Measurements from ENCODE around the gene TRIM25. TPM values are rescaled to one million over a fixed set of nuclear protein-coding genes. Genes with fewer than 3 reads are reported as not detected.

The TRIM25 gene
- total RNA-seq, 1 experiment from 2014 or later: 135 TPM

- ChIA-PET POLR2A (interaction anchor here (0.6 to 2.3 kb wide), 28 partner anchors 11 to 286 kb away, joined by 3 to 50 read pairs (median 6); partner anchors contain the start of genes AKAP1, COIL and SCPEP1), RAD21 (ENCODE audit: low non-redundant PET in 1 of 2, low total read pairs in 2 of 2, uncharacterized antibody in 2 of 2, unreplicated experiment in 2 of 2) (interaction anchor here in 1 of 2 experiments (0.8 kb wide), 1 partner anchor 97 kb away, joined by 3 read pairs; no protein-coding TSS in a partner anchor), CTCF (interaction anchor here (1.2 kb wide), 1 partner anchor 95 kb away, joined by 6 read pairs; no protein-coding TSS in a partner anchor)
- TF ChIP-seq RAD21 (IDR thresholded peaks at IDR 0.05; ENCODE audit: low read depth): no peak
- no peak for TF ChIP-seq REST (IDR thresholded peaks at IDR 0.05; ENCODE audit: low read depth)
- TF ChIP-seq POLR2A (IDR thresholded peaks at IDR 0.05; ENCODE audit: borderline replicate concordance, extremely low read depth, insufficient read depth, insufficient read length): no peak
- TF ChIP-seq EGR1 (IDR thresholded peaks at IDR 0.05; ENCODE audit: low read depth): 0 out of 2 replicates have a peak, but pooled peaks have one; percentile 3
- peak; percentile 3; the same call in 1 of the 2 replicates for TF ChIP-seq SP1 (IDR thresholded peaks at IDR 0.05; ENCODE audit: low read depth)
- no peak for TF ChIP-seq ZFX (IDR thresholded peaks at IDR 0.05)
- no peak for TF ChIP-seq ATF3 (IDR thresholded peaks at IDR 0.05)
- peak; percentile 2; the same call in 1 of the 2 replicates for TF ChIP-seq FOSL1 (IDR thresholded peaks at IDR 0.05; ENCODE audit: low read depth)
- peak; percentile 21; the same call in 1 of the 2 replicates for TF ChIP-seq JUND (IDR thresholded peaks at IDR 0.05)
- no TSS peak for BruUV-seq (replicated peaks)
- peak overlapping the region; percentile 94 for H3K9ac ChIP-seq (ENCODE audit: low read length)
- DNase-seq (ENCODE audit: low read depth, low spot score): peak; percentile 33
- peaks cover 27 to 50% of the 10 kb centered on the region in 2 experiments for H3K4me1 ChIP-seq (ENCODE audit: control insufficient read depth in 1 of 2, insufficient read depth in 2 of 2, low read length in 2 of 2)
- H2AFZ ChIP-seq (ENCODE audit: low read depth, low read length, poor library complexity, severe bottlenecking): no peak overlapping the region
- H4K20me1 ChIP-seq (ENCODE audit: insufficient read depth): no peaks in the 10 kb centered on the region
- no peak for ATAC-seq
- no peaks in the 10 kb centered on the region for H3K9me2 ChIP-seq (ENCODE audit: insufficient read depth)
- peak overlapping the region; percentile 96 for H3K4me2 ChIP-seq (ENCODE audit: low read length)
- peaks cover 52% of the 10 kb centered on the region for H3K79me2 ChIP-seq (ENCODE audit: insufficient read depth, low read length)
- no peaks in the 10 kb centered on the region for H3K27me3 ChIP-seq (ENCODE audit: insufficient read depth, low read length)
- peak overlapping the region; percentile 63 for H3K27ac ChIP-seq (ENCODE audit: low read depth, low read length)
- H3K4me3 ChIP-seq (replicated peaks in 1 of 2; ENCODE audit: low read depth in 1 of 2, low read length in 2 of 2): peak overlapping the region; percentile 56 to 85
- peaks cover 0 to 10% of the 10 kb centered on the region in 2 experiments; a peak in 1 of 4 replicates for H3K9me3 ChIP-seq (ENCODE audit: control insufficient read depth in 1 of 2, insufficient read depth in 1 of 2, low read depth in 1 of 2, low read length in 2 of 2)
- peaks cover 0 to 4% of the 10 kb centered on the region in 2 experiments; a peak in 1 of 4 replicates for H3K36me3 ChIP-seq (ENCODE audit: control insufficient read depth in 1 of 2, insufficient read depth in 2 of 2, low read length in 2 of 2)
- intact Hi-C loops (cut with micrococcal nuclease): loop anchor here (1.0 kb wide), 1 partner anchor 81 kb away; the partner anchor contains the start of gene C17orf67
Observed at GRCh38 chr17:56914581-56915273, 878 bp upstream of the TRIM25 start.

Measured in HCT116 (cell line).